Pancreas (tissue), 10 donors: ENCODE measurements around the gene SDK1. TPM values are rescaled to one million over a fixed set of nuclear protein-coding genes. Genes with fewer than 3 reads are reported as not detected.

ENCODE experiments used
- ATAC-seq, 4 donors: fragments of 200-7000 bp; cut with Tn5 transposase; one replicate each; pipeline versions ENCODE4 v1.8.0 to v1.9.1; 2020; ENCODE audit warnings: mild to moderate bottlenecking in 4 of 4, moderate library complexity in 4 of 4
- DNase-seq, 6 donors: peaks; one replicate each; pipeline ENCODE4 v3.0.0-alpha.2; 2020
- FAIRE-seq: peaks from 2 replicates; lab custom pipeline; 2012; peaks lifted over from hg19 to GRCh38; lab: Jason Lieb, UNC
- H3K27ac ChIP-seq, 4 donors: fragments of 200-600 bp; sonication (generic); 1 replicate in 3 of 4; 2 replicates in 1 of 4; pipeline versions ENCODE4 v1.5.0 to v1.8.0; 2020
- H3K27me3 ChIP-seq, 4 donors: fragments of 200-600 bp; one replicate each; pipeline ENCODE4 v1.8.0; 2021
- H3K36me3 ChIP-seq, 3 donors: fragments of 200-600 bp; sonication (generic) in 1 of 3; one replicate each; pipeline versions ENCODE4 v1.5.0 to v1.8.0; 2020 to 2021
- H3K4me1 ChIP-seq, 3 donors: fragments of 200-600 bp; one replicate each; pipeline ENCODE4 v1.8.0; 2021
- H3K4me3 ChIP-seq, 4 donors: fragments of 200-600 bp; sonication (generic) in 2 of 4; one replicate each; pipeline versions ENCODE4 v1.5.0 to v1.8.0; 2020 to 2021
- H3K9me3 ChIP-seq, 4 donors: fragments of 200-600 bp; one replicate each; pipeline ENCODE4 v1.8.0; 2021
- WGBS, 2 donors: extraction: QIAGEN DNeasy Blood & Tissue Kit; methylation state at CpG; one replicate each; pipeline ENCODE4 v1.1.7; 2013; 5-methylcytosine and 5-hydroxymethylcytosine counted together
- intact Hi-C, 3 donors: fragments of 100-400 bp; cut with DNase I; formaldehyde crosslinking; loops; one replicate each; pipeline versions ENCODE4 v1.11.1 to v1.14.2; 2022
- polyA plus RNA-seq, 2 donors: library from polyadenylated mRNA; stranded (reverse); fragments of 200-250 nt; gene quantifications; one replicate each; pipeline ENCODE4 v1.2.3, GENCODE V29; 2013
- total RNA-seq, 6 donors: library from RNA; stranded (reverse); fragmentation: NEBNext Ultra II Directional in 4 of 6; extraction: Animal tissue kit (Norgen Biotek cat#: 25700) in 4 of 6; gene quantifications; one replicate each; pipeline versions ENCODE4 v1.2.1 to v1.2.4, GENCODE V29; 2021 to 2023
- TF ChIP-seq, protein P1 (sequence below), 4 donors: fragments of 200-600 bp; sonication (generic) in 3 of 4; IDR thresholded peaks; one replicate each; pipeline versions ENCODE4 v1.5.0 to v1.8.0; 2021; ENCODE audit warnings: antibody characterized with exemption in 4 of 4
- donor health status: healthy with polysubstance abuse.
- donor health status: DM: no; HTN: no; CAD: no; lungs with moderate emphysema.
- donor health status: DM: no; HTN: no; CAD: no.
- donor health status: control.
- donor health status: control.
- donor health status: Bipolar disorder and iron deficiency.
- donor health status: DM: yes; HTN: yes; CAD: no.
- donor health status: DM: no; HTN: no; CAD: no.
- donor health status: DM: no; HTN: no; CAD: no.
- donor health status: DM: yes; HTN: yes; CAD: no.

The SDK1 gene
- total and polyA plus RNA-seq, 8 donors = 10.8 to 30.8 (median 19.8) TPM

DNA sequence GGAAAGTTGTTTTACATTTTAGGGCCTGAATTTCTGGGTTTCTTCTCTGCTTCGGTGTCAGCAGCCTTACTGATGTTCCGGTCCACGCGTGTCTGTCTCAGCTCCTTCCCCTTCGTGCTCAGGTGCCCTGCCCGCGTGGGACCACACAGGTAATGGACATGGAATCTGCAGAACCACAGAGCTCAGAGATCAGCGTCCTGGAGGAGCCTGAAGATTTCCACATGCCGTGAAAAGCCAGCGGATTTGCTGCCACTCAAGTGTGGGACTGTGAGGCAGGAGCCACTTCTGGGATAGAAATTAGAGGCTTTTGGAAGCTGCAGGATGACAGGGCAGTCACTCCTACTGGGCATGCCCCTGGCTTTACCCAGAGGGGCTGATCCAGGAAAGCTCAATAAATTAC is 714.9 kb downstream of the SDK1 start:
- ATAC-seq (no peak), DNase-seq (no peak), FAIRE-seq (no peak)
- no peaks in the 10 kb centered on the region for H3K4me1 ChIP-seq
- H3K27ac ChIP-seq = no peak overlapping the region
- no peaks in the 10 kb centered on the region for H3K27me3 ChIP-seq
- 94 to 97% methylated on average over 10 of the region's 10 CpGs for WGBS, 2 donors
- no peak overlapping the region for H3K4me3 ChIP-seq
- intact Hi-C loops = no loop called here
- H3K36me3 ChIP-seq = peaks cover 0 to 6% (median 3%) of the 10 kb centered on the region in 3 donors
- TF ChIP-seq, protein P1, sequence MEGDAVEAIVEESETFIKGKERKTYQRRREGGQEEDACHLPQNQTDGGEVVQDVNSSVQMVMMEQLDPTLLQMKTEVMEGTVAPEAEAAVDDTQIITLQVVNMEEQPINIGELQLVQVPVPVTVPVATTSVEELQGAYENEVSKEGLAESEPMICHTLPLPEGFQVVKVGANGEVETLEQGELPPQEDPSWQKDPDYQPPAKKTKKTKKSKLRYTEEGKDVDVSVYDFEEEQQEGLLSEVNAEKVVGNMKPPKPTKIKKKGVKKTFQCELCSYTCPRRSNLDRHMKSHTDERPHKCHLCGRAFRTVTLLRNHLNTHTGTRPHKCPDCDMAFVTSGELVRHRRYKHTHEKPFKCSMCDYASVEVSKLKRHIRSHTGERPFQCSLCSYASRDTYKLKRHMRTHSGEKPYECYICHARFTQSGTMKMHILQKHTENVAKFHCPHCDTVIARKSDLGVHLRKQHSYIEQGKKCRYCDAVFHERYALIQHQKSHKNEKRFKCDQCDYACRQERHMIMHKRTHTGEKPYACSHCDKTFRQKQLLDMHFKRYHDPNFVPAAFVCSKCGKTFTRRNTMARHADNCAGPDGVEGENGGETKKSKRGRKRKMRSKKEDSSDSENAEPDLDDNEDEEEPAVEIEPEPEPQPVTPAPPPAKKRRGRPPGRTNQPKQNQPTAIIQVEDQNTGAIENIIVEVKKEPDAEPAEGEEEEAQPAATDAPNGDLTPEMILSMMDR (IDR thresholded peaks at IDR 0.05) = no peak
- H3K9me3 ChIP-seq = no peaks in the 10 kb centered on the region

DNA sequence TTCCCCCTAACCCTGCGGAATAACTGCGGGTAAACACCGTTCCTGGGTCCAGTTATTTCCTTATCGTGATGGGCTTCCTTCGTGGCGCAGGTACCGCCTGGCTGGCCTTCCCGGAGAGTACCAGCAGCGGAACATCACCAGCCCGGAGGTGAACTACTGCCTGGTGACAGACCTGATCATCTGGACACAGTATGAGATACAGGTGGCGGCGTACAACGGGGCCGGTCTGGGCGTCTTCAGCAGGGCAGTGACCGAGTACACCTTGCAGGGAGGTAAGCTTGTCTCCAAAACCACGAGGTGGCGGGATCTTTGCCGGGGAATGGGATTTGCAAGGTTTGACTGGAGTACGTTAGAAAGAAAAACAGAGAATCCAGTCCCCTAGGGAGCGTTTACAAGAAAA is 716.0 kb downstream of the SDK1 start:
- H3K4me1 ChIP-seq = no peaks in the 10 kb centered on the region
- peaks cover 0 to 6% (median 3%) of the 10 kb centered on the region in 3 donors for H3K36me3 ChIP-seq
- H3K27me3 ChIP-seq = no peaks in the 10 kb centered on the region
- no peak overlapping the region for H3K4me3 ChIP-seq
- TF ChIP-seq, protein P1 (IDR thresholded peaks at IDR 0.05) = no peak
- 97% methylated on average over 21 of the region's 21 CpGs for WGBS, 2 donors
- no peaks in the 10 kb centered on the region for H3K9me3 ChIP-seq
- ATAC-seq = no peak
- no peak for DNase-seq
- intact Hi-C loops = no loop called here
- H3K27ac ChIP-seq = no peak overlapping the region
- FAIRE-seq = no peak

DNA sequence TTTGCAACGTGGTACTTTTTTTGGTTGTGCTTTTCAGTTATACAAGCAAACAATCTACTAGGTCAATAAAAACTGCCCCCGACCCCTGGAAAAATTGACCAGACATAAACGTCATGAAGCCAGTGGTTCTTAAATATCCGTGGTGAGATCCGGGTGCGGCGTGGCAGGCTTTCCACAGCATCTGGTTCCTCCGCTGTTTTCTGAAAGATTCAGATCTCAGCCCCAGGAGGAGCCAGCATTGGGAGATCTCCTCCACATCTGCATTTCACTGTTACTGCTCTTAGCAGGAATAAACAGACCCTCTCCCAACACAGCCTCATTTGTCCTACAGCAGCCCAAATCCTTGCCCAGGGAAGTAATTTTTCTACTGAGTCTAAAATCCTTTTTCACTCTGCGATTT is 716.7 kb downstream of the SDK1 start:
- no peak for ATAC-seq
- 95 to 96% methylated on average over 9 of the region's 9 CpGs for WGBS, 2 donors
- FAIRE-seq = no peak

DNA sequence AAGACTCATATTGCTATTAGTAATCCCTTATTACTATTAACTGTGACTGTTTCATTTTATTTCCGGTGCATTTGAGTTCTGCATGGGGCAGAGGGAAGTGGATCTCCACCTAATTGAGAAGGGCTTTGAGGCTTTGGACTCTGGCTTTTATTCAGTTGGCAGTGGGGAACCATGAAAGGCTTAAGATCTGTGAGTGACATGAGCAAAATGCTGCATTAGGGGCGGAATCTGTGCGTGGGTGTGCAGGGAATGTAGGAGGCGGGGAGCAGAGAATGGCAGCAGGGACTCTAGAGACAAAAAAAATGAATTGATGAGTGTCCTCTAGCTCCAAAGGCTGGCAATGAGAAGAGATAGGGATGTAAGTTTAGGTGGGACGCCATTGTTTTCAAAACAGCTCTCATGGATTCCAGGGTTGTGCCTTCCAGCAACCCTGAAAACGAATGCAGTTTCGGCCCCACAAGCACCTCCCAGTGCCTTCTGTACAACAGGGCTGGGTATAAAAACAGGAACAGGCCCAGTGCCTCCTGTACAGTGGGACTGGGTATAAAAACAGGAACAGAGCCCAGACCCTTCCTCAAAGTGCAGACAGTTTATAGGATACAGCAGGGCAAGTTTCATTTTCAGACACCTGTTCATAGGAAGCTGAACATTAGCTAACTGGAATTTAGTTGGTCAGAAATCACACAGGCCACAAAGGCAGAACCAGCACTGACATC is 717.7 kb downstream of the SDK1 start:
- intact Hi-C loops = no loop called here
- no peak for ATAC-seq
- H3K9me3 ChIP-seq = no peaks in the 10 kb centered on the region

More for the DNA sequence above, 716.7 kb downstream of the SDK1 start:
- DNase-seq = no peak
- Histone ChIP-seq H3K9me3 (no peaks in the 10 kb centered on the region), H3K4me3 (no peak overlapping the region), H3K4me1 (no peaks in the 10 kb centered on the region), H3K36me3 (peaks cover 0 to 6% (median 3%) of the 10 kb centered on the region in 3 donors), H3K27me3 (no peaks in the 10 kb centered on the region), H3K27ac (no peak overlapping the region)
- TF ChIP-seq, protein P1 (IDR thresholded peaks at IDR 0.05) = no peak
- intact Hi-C loops = no loop called here

More for the DNA sequence above, 717.7 kb downstream of the SDK1 start:
- H3K27ac ChIP-seq = no peak overlapping the region
- no peak for FAIRE-seq
- no peak overlapping the region for H3K4me3 ChIP-seq
- no peaks in the 10 kb centered on the region for H3K27me3 ChIP-seq
- H3K4me1 ChIP-seq = peaks cover 0 to 2% (median 0%) of the 10 kb centered on the region in 3 donors
- peaks cover 0 to 6% (median 3%) of the 10 kb centered on the region in 3 donors for H3K36me3 ChIP-seq
- TF ChIP-seq, protein P1 (IDR thresholded peaks at IDR 0.05) = no peak
- WGBS, 2 donors = 93 to 96% methylated on average over 7 of the region's 7 CpGs
- DNase-seq = no peak
